HUES64 (cell line): Measurements from ENCODE around the gene TBCE.

Source experiments
- H3K27ac ChIP-seq: 2 replicates; pipeline ENCODE4 v1.7.0; 2013; ENCODE audit warnings: low read depth, low read length, inconsistent platforms
- H3K27me3 ChIP-seq: 2 replicates; pipeline ENCODE4 v1.6.1; 2013; ENCODE audit warnings: mild to moderate bottlenecking, low read length; ENCODE audit not compliant: insufficient read depth
- H3K36me3 ChIP-seq: 2 replicates; pipeline ENCODE4 v1.6.1; 2013; ENCODE audit warnings: mild to moderate bottlenecking, low read length; ENCODE audit not compliant: insufficient read depth
- H3K4me1 ChIP-seq: 2 replicates; pipeline ENCODE4 v1.6.1; 2013; ENCODE audit warnings: mild to moderate bottlenecking, low read length, moderate library complexity; ENCODE audit not compliant: insufficient read depth
- H3K4me3 ChIP-seq: 2 replicates; pipeline ENCODE4 v1.5.1; 2013; ENCODE audit warnings: mild to moderate bottlenecking, low read length, moderate library complexity
- H3K9ac ChIP-seq: 2 replicates; pipeline ENCODE4 v1.6.1; 2013; ENCODE audit warnings: mild to moderate bottlenecking, low read depth, low read length
- H3K9me3 ChIP-seq: 2 replicates; pipeline ENCODE4 v1.6.1; 2013; ENCODE audit warnings: low read depth, low read length; ENCODE audit not compliant: insufficient read depth
- whole genome bisulfite sequencing: fragments of 150-250, 120-280 bp; methylation state at CpG from one replicate; pipeline ENCODE4 v1.1.7; 2013; ENCODE audit warnings: missing lambda C conversion rate; 5-methylcytosine and 5-hydroxymethylcytosine counted together

Gene TBCE

DNA sequence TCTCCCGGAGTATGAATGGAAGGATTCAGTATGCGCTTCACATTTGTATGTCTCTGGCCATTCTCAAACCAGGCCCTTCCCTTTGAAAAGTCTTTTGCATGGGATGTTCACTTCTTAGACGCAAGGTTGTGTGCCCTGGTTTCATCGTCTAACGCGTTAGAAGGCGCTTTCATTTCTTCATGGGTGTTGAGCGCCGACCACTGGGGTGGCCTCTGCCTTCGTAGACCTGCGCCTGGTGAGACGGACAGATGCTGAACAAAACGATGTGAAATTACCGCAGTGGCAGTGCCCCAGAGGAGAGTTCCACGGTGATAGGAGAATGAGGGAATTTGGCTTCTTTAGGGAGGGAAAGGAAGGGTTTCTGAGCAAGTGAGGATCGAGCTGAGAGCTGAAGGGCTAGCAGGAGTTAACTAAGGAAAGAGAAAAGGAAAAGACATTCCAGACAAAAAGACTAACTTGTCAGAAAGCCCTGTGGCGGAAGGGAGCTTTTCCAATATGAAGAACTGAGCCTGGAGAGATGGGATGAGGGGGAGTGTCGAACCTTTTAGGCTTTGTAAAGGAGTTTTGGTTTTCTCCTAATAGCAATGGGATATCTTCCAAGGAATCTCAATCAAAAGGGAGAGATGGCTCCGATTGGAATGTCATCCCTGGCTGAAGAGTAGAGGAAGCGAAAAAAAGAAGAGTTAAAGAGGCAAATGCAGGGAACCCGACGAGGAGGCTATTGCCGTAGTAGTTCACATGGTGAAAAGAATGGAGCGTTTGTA, 37.9 kb upstream of the TBCE start:
- Histone ChIP-seq H3K9ac (peak overlapping the region; percentile 95), H3K4me1 (peaks cover 30% of the 10 kb centered on the region), H3K36me3 (peaks cover 19% of the 10 kb centered on the region), H3K27me3 (no peaks in the 10 kb centered on the region), H3K4me3 (peak overlapping the region; percentile 77), H3K9me3 (no peaks in the 10 kb centered on the region), H3K27ac (peak overlapping the region; percentile 93)
- 5% methylated on average over 24 of the region's 24 CpGs for WGBS

GRCh38 chr1:235330918-235331285, 36.3 kb upstream of the TBCE start:
- no peaks in the 10 kb centered on the region for H3K9me3 ChIP-seq
- peaks cover 19% of the 10 kb centered on the region for H3K36me3 ChIP-seq
- no peak overlapping the region; the same call in 1 of the 2 replicates for H3K9ac ChIP-seq
- no peaks in the 10 kb centered on the region for H3K27me3 ChIP-seq
- peak overlapping the region; percentile 37 for H3K4me3 ChIP-seq
- no peak overlapping the region for H3K27ac ChIP-seq
- WGBS, result 98% methylated on average over 3 of the region's 5 CpGs
- peaks cover 22% of the 10 kb centered on the region for H3K4me1 ChIP-seq

DNA sequence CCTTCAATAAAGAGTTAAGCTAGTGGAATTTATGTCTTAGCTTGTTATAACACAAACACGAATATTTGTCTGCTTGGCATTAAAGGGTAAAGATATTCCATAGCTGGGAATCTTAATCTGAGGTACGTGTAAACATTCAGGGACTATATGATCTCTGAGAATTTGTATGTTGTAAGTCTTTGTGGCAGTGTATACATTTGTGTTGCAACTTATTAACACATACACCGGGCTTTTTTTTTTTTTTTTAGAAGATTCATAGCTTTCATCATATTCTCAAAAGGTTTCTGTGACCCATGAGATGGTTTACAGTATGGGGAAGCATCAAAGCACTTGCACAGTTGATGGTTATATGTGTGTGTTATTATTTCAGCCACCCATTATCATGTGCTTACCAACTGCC, 35.8 kb upstream of the TBCE start:
- peak overlapping the region; percentile 37 for H3K4me3 ChIP-seq
- no peaks in the 10 kb centered on the region for H3K27me3 ChIP-seq
- no peak overlapping the region for H3K27ac ChIP-seq
- H3K9me3 ChIP-seq, result no peaks in the 10 kb centered on the region
- H3K4me1 ChIP-seq, result peaks cover 17% of the 10 kb centered on the region
- H3K9ac ChIP-seq, result no peak overlapping the region; the same call in 1 of the 2 replicates
- WGBS, result 94% methylated on average over 2 of the region's 3 CpGs
- peaks cover 20% of the 10 kb centered on the region for H3K36me3 ChIP-seq

DNA sequence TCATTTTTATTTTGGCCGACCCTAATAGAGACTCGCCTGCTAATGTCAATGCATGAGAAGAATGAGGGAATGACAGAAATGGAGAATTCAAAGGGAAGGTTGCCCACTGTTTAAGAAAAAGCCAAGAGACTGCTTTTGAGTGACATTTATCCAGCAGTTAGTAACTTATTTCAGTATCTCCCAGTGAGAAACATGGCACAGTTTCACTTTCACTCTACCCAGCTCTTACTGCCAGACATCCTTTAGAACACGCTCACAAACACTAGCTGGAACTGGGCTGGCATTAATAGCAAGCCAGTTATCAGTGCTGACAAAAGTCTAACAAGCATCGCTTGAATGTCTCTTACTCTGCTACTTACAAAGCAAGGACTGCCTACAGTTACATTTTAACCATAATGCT, 30.3 kb upstream of the TBCE start:
- no peaks in the 10 kb centered on the region for H3K9me3 ChIP-seq
- H3K4me1 ChIP-seq, result no peaks in the 10 kb centered on the region
- no peaks in the 10 kb centered on the region for H3K27me3 ChIP-seq
- 95% methylated on average over 4 of the region's 4 CpGs for WGBS
- no peak overlapping the region for H3K4me3 ChIP-seq
- no peak overlapping the region for H3K9ac ChIP-seq
- H3K36me3 ChIP-seq, result peaks cover 36% of the 10 kb centered on the region
- no peak overlapping the region for H3K27ac ChIP-seq

DNA sequence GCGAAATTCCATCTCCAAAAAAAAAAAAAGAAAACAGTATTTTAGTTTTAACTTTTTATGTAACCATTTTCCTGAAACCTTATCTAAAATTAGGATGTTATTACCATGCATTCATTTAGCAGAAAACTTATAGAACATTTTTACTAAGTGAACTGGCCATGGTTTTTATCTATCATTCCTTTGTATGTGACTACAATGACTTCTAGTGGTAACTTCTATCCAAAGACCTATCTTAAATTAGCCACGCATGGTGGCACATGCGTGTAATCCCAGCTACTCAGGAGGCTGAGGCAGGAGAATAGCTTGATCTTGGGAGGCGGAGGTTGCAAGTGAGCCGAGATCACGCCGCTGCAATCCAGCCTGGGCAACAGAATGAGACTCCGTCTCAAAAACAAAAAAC, 27.5 kb upstream of the TBCE start:
- WGBS, result 79% methylated on average over 7 of the region's 8 CpGs
- H3K9me3 ChIP-seq, result no peaks in the 10 kb centered on the region
- H3K36me3 ChIP-seq, result peaks cover 48% of the 10 kb centered on the region
- H3K27me3 ChIP-seq, result no peaks in the 10 kb centered on the region
- H3K27ac ChIP-seq, result no peak overlapping the region
- H3K4me3 ChIP-seq, result no peak overlapping the region
- H3K4me1 ChIP-seq, result no peaks in the 10 kb centered on the region
- H3K9ac ChIP-seq, result no peak overlapping the region

GRCh38 chr1:235341334-235341733, 25.9 kb upstream of the TBCE start:
- H3K27me3 ChIP-seq, result no peaks in the 10 kb centered on the region
- no peaks in the 10 kb centered on the region for H3K4me1 ChIP-seq
- H3K9me3 ChIP-seq, result no peaks in the 10 kb centered on the region
- H3K36me3 ChIP-seq, result peaks cover 36% of the 10 kb centered on the region
- WGBS, result 94% methylated on average over 1 of the region's 1 CpG
- H3K9ac ChIP-seq, result no peak overlapping the region
- no peak overlapping the region for H3K4me3 ChIP-seq
- H3K27ac ChIP-seq, result no peak overlapping the region

GRCh38 chr1:235342039-235342438, 25.2 kb upstream of the TBCE start:
- Histone ChIP-seq H3K4me3 (no peak overlapping the region), H3K27ac (no peak overlapping the region), H3K9ac (no peak overlapping the region), H3K9me3 (no peaks in the 10 kb centered on the region), H3K4me1 (no peaks in the 10 kb centered on the region), H3K27me3 (no peaks in the 10 kb centered on the region), H3K36me3 (peaks cover 29% of the 10 kb centered on the region)
- 86% methylated on average over 6 of the region's 6 CpGs for WGBS

DNA sequence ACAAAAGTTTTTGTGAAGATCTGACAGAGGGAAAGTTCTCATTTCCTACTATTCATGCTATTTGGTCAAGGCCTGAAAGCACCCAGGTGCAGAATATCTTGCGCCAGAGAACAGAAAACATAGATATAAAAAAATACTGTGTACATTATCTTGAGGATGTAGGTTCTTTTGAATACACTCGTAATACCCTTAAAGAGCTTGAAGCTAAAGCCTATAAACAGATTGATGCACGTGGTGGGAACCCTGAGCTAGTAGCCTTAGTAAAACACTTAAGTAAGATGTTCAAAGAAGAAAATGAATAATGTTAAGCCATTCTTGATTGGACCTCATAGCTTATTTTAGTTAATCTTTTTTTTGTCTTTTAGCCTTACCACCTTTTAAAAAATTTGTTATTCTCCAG, 24.8 kb upstream of the TBCE start:
- H3K9me3 ChIP-seq, result no peaks in the 10 kb centered on the region
- WGBS, result 91% methylated on average over 2 of the region's 3 CpGs
- H3K27me3 ChIP-seq, result no peaks in the 10 kb centered on the region
- H3K36me3 ChIP-seq, result peaks cover 25% of the 10 kb centered on the region
- H3K4me3 ChIP-seq, result no peak overlapping the region
- no peak overlapping the region for H3K27ac ChIP-seq
- no peak overlapping the region for H3K9ac ChIP-seq
- no peaks in the 10 kb centered on the region for H3K4me1 ChIP-seq

GRCh38 chr1:235343726-235344125, 23.5 kb upstream of the TBCE start:
- no peaks in the 10 kb centered on the region for H3K27me3 ChIP-seq
- H3K9me3 ChIP-seq, result no peaks in the 10 kb centered on the region
- H3K4me3 ChIP-seq, result no peak overlapping the region
- 96% methylated on average over 3 of the region's 5 CpGs for WGBS
- no peaks in the 10 kb centered on the region for H3K4me1 ChIP-seq
- H3K9ac ChIP-seq, result no peak overlapping the region
- H3K27ac ChIP-seq, result no peak overlapping the region
- H3K36me3 ChIP-seq, result peaks cover 16% of the 10 kb centered on the region

GRCh38 chr1:235351441-235351840, 15.8 kb upstream of the TBCE start:
- Histone ChIP-seq H3K27me3 (no peaks in the 10 kb centered on the region), H3K36me3 (no peaks in the 10 kb centered on the region), H3K9me3 (no peaks in the 10 kb centered on the region), H3K9ac (no peak overlapping the region), H3K27ac (no peak overlapping the region), H3K4me1 (no peaks in the 10 kb centered on the region), H3K4me3 (no peak overlapping the region)
- WGBS, result 84% methylated on average over 3 of the region's 3 CpGs

DNA sequence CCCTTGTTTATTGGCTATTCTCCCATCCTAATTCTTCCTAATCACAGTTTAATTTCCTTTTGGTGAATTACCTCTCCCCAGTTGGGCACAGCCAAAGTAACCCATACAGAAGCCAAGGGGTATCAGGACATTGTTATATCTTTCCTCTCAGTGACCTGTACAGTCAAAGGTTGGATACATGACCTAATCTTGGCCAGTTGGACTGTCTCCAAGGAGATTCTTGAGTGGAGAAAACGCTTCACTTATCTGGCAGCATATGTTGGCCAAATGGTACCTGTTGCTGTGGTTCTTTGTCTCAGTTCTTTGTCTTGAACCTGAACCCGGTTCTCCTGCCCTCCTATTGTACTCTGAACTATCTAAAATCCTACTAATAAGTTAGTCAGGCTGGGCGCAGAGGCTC, 15.3 kb upstream of the TBCE start:
- Histone ChIP-seq H3K36me3 (no peaks in the 10 kb centered on the region), H3K27ac (no peak overlapping the region), H3K9ac (no peak overlapping the region), H3K4me3 (no peak overlapping the region), H3K27me3 (no peaks in the 10 kb centered on the region), H3K9me3 (no peaks in the 10 kb centered on the region), H3K4me1 (no peaks in the 10 kb centered on the region)
- WGBS, result 76% methylated on average over 3 of the region's 3 CpGs
